H1 (cell line): ENCODE measurements around the gene ARHGAP15. TPM values are rescaled to one million over a fixed set of nuclear protein-coding genes. Genes with fewer than 3 reads are reported as not detected.

Experiments
- CTCF ChIA-PET: fragments of 300-600 bp; sonication (Branson Sonifier 250); formaldehyde crosslinking; loops from one replicate; lab custom pipeline; 2021; ENCODE audit not compliant: partially characterized antibody; lab: Charles Lee
- POLR2A ChIA-PET: fragments of 300-600 bp; sonication (Branson Sonifier 250); formaldehyde crosslinking; loops from one replicate; lab custom pipeline; 2021; ENCODE audit warnings: inconsistent platforms; ENCODE audit not compliant: partially characterized antibody; lab: Charles Lee
- DNase-seq, 2 experiments: peaks; one replicate each; pipeline versions ENCODE4 v3.0.0 to v3.0.0-alpha.2; 2010 to 2022; ENCODE audit warnings: low spot score in 2 of 2, low read depth in 1 of 2, mixed read lengths in 1 of 2
- FAIRE-seq: peaks from 2 replicates; lab custom pipeline; 2011; peaks lifted over from hg19 to GRCh38; lab: Jason Lieb, UNC
- H2AFZ ChIP-seq: 2 replicates; pipeline ENCODE4 v1.8.1; 2012; ENCODE audit warnings: low read length, inconsistent platforms
- H2AK5ac ChIP-seq: 2 replicates; pipeline ENCODE4 v1.6.1; 2013; ENCODE audit warnings: low read depth, low read length
- H2BK120ac ChIP-seq: replicated peaks from 2 replicates; pipeline ENCODE3; 2013; ENCODE audit warnings: low read depth, low read length, inconsistent platforms
- H2BK12ac ChIP-seq: 2 replicates; pipeline ENCODE4 v1.6.1; 2013; ENCODE audit warnings: low read depth, low read length
- H2BK15ac ChIP-seq: 2 replicates; pipeline ENCODE4 v1.6.1; 2013; ENCODE audit warnings: low read length
- H2BK20ac ChIP-seq: 2 replicates; pipeline ENCODE4 v1.6.1; 2013; ENCODE audit warnings: low read length
- H2BK5ac ChIP-seq: 2 replicates; pipeline ENCODE4 v1.6.1; 2013; ENCODE audit warnings: low read depth, low read length
- H3K14ac ChIP-seq: 2 replicates; pipeline ENCODE4 v1.6.1; 2013; ENCODE audit warnings: inconsistent platforms; ENCODE audit not compliant: insufficient read length
- H3K18ac ChIP-seq: 2 replicates; pipeline ENCODE4 v1.6.1; 2013; ENCODE audit warnings: low read length; ENCODE audit errors: extremely low read depth
- H3K23ac ChIP-seq: 2 replicates; pipeline ENCODE4 v1.6.1; 2013; ENCODE audit warnings: inconsistent platforms; ENCODE audit not compliant: insufficient read length
- H3K23me2 ChIP-seq: 2 replicates; pipeline ENCODE4 v1.6.1; 2013; ENCODE audit warnings: low read depth, low read length
- H3K27ac ChIP-seq: 2 replicates; pipeline ENCODE4 v1.6.1; 2011; ENCODE audit warnings: low read depth, low read length, inconsistent platforms
- H3K27me3 ChIP-seq, 4 experiments: replicated peaks in 1 of 4; 1 replicate in 1 of 4; 2 replicates in 3 of 4; pipeline versions ENCODE4 v1.6.1 to v1.8.1; 2011 to 2013; ENCODE audit warnings: low read length in 3 of 4, mild to moderate bottlenecking in 3 of 4, inconsistent platforms in 2 of 4, mixed read lengths in 2 of 4, moderate library complexity in 1 of 4; ENCODE audit not compliant: control insufficient read depth in 3 of 4, insufficient read depth in 3 of 4; ENCODE audit errors: extremely low read depth in 1 of 4
- H3K36me3 ChIP-seq, 4 experiments: 2 replicates each; pipeline versions ENCODE4 v1.6.1 to v1.8.1; 2011 to 2013; ENCODE audit warnings: mild to moderate bottlenecking in 4 of 4, low read length in 3 of 4, moderate library complexity in 2 of 4, control low read depth in 1 of 4, inconsistent platforms in 1 of 4; ENCODE audit not compliant: insufficient read depth in 4 of 4, control insufficient read depth in 2 of 4
- H3K4ac ChIP-seq: replicated peaks from 2 replicates; pipeline ENCODE3; 2013; ENCODE audit warnings: low read length, low read depth, mixed read lengths, inconsistent platforms; ENCODE audit not compliant: insufficient read length
- H3K4me1 ChIP-seq, 4 experiments: replicated peaks in 1 of 4; 1 replicate in 1 of 4; 2 replicates in 3 of 4; pipeline versions ENCODE4 v1.6.1 to v1.8.1; 2011 to 2013; ENCODE audit warnings: low read length in 3 of 4, inconsistent platforms in 2 of 4, mixed read lengths in 1 of 4; ENCODE audit not compliant: insufficient read depth in 4 of 4, control insufficient read depth in 3 of 4
- H3K4me2 ChIP-seq, 2 experiments: 2 replicates each; pipeline versions ENCODE4 v1.6.1 to v1.8.1; 2011 to 2013; ENCODE audit warnings: low read depth in 2 of 2, low read length in 2 of 2, control low read depth in 1 of 2, inconsistent platforms in 1 of 2, mild to moderate bottlenecking in 1 of 2; ENCODE audit not compliant: insufficient read depth in 1 of 2
- H3K4me3 ChIP-seq, 4 experiments: fragments of 200-600, 300-600 bp in 1 of 4; sonication (generic), shearing (Covaris generic), sonication (Bioruptor Twin) in 1 of 4; 2 replicates each; pipeline versions ENCODE4 v1.5.1 to v1.8.1; 2011 to 2016; ENCODE audit warnings: low read length in 4 of 4, low read depth in 3 of 4, control low read depth in 2 of 4, inconsistent platforms in 2 of 4, mild to moderate bottlenecking in 2 of 4, mixed read lengths in 1 of 4, moderate library complexity in 1 of 4; ENCODE audit not compliant: insufficient read depth in 2 of 4; ENCODE audit errors: extremely low read depth in 1 of 4
- H3K56ac ChIP-seq: replicated peaks from 2 replicates; pipeline ENCODE3; 2013; ENCODE audit warnings: low read depth, mild to moderate bottlenecking, mixed read lengths, low read length, inconsistent platforms; ENCODE audit not compliant: insufficient read length
- H3K79me1 ChIP-seq: 2 replicates; pipeline ENCODE4 v1.6.1; 2013; ENCODE audit warnings: low read depth, low read length, control low read depth
- H3K79me2 ChIP-seq, 2 experiments: 2 replicates each; pipeline versions ENCODE4 v1.6.1 to v1.8.1; 2012 to 2013; ENCODE audit warnings: low read length in 2 of 2, mild to moderate bottlenecking in 2 of 2, inconsistent platforms in 1 of 2; ENCODE audit not compliant: insufficient read depth in 2 of 2, control insufficient read depth in 1 of 2
- H3K9ac ChIP-seq, 4 experiments: replicated peaks in 1 of 4; 1 replicate in 1 of 4; 2 replicates in 3 of 4; pipeline versions ENCODE4 v1.6.1 to v1.8.1; 2011 to 2013; ENCODE audit warnings: low read depth in 3 of 4, low read length in 3 of 4, control low read depth in 2 of 4, mild to moderate bottlenecking in 2 of 4, moderate library complexity in 2 of 4, inconsistent platforms in 1 of 4; ENCODE audit errors: extremely low read depth in 1 of 4
- H3K9me3 ChIP-seq, 2 experiments: 2 replicates each; pipeline versions ENCODE4 v1.6.1 to v1.8.1; 2012 to 2013; ENCODE audit warnings: mild to moderate bottlenecking in 2 of 2, moderate library complexity in 2 of 2, control low read depth in 1 of 2, inconsistent platforms in 1 of 2, low read depth in 1 of 2, low read length in 1 of 2, mixed read lengths in 1 of 2; ENCODE audit not compliant: insufficient read depth in 2 of 2
- H4K20me1 ChIP-seq, 2 experiments: replicated peaks in 1 of 2; 2 replicates each; pipeline versions ENCODE3 to v1.8.1; 2011 to 2013; ENCODE audit warnings: inconsistent platforms in 2 of 2, low read length in 2 of 2, mild to moderate bottlenecking in 1 of 2; ENCODE audit not compliant: insufficient read depth in 2 of 2, control insufficient read depth in 1 of 2
- H4K5ac ChIP-seq: 2 replicates; pipeline ENCODE4 v1.6.1; 2013; ENCODE audit warnings: low read length, low read depth, mixed read lengths, inconsistent platforms; ENCODE audit not compliant: insufficient read length
- H4K8ac ChIP-seq: 2 replicates; pipeline ENCODE4 v1.8.0; 2013; ENCODE audit warnings: mild to moderate bottlenecking, moderate library complexity, low read length, inconsistent platforms; ENCODE audit not compliant: insufficient read depth; ENCODE audit errors: extremely low read depth
- H4K91ac ChIP-seq: replicated peaks from 2 replicates; pipeline ENCODE3; 2013; ENCODE audit warnings: low read length, mixed read lengths, inconsistent platforms; ENCODE audit not compliant: insufficient read length
- EZH2 ChIP-seq: fragments of 200-600 bp; sonication (generic); IDR thresholded peaks from 2 replicates; pipeline ENCODE4 v1.7.1; 2012; ENCODE audit warnings: low read depth, mild to moderate bottlenecking, moderate library complexity, low read length, inconsistent platforms; ENCODE audit not compliant: severe bottlenecking
- FOSL1 ChIP-seq: IDR thresholded peaks from 2 replicates; pipeline ENCODE4 v1.6.1; 2011; ENCODE audit warnings: mild to moderate bottlenecking, low read depth, low read length, moderate library complexity; ENCODE audit not compliant: insufficient read depth
- GTF2F1 ChIP-seq: IDR thresholded peaks from 2 replicates; pipeline ENCODE4 v1.6.1; 2012; ENCODE audit warnings: low read depth, low read length, improper control_type of control experiment, borderline replicate concordance
- HDAC6 ChIP-seq: IDR thresholded peaks from one replicate; pipeline ENCODE4 v1.7.1; 2012; ENCODE audit warnings: low read depth, mild to moderate bottlenecking, inconsistent platforms, low read length, moderate library complexity
- KDM5A ChIP-seq: fragments of 200-600 bp; IDR thresholded peaks from 2 replicates; pipeline ENCODE4 v1.7.1; 2012; ENCODE audit warnings: mild to moderate bottlenecking, low read length, inconsistent platforms, mixed read lengths
- POU5F1 ChIP-seq: IDR thresholded peaks from 2 replicates; pipeline ENCODE4 v1.6.1; 2011; ENCODE audit warnings: low read depth, mild to moderate bottlenecking, low read length, moderate library complexity
- RBBP5 ChIP-seq: IDR thresholded peaks from 2 replicates; pipeline ENCODE4 v1.7.1; 2012; ENCODE audit warnings: low read depth, mild to moderate bottlenecking, inconsistent platforms, low read length, moderate library complexity, borderline replicate concordance
- RFX5 ChIP-seq: IDR thresholded peaks from 2 replicates; pipeline ENCODE4 v1.6.1; 2011; ENCODE audit warnings: low read depth, low read length, improper control_type of control experiment, borderline replicate concordance
- TAF7 ChIP-seq: optimal IDR thresholded peaks from 2 replicates; pipeline ENCODE3; 2011; ENCODE audit warnings: low read depth, mild to moderate bottlenecking, inconsistent platforms, low read length, moderate library complexity, borderline replicate concordance
- WGBS, 2 experiments: shearing (Covaris generic) in 1 of 2; methylation state at CpG; one replicate each; pipeline versions ENCODE4 v1.1.6 to v1.1.7; 2013 to 2015; ENCODE audit warnings: low lambda C conversion rate in 2 of 2, mixed read lengths in 2 of 2, inconsistent platforms in 1 of 2, low coverage in 1 of 2, missing lambda C conversion rate in 1 of 2; ENCODE audit not compliant: insufficient replicate concordance in 2 of 2, insufficient coverage in 1 of 2, insufficient read length in 1 of 2; ENCODE audit errors: extremely low coverage in 1 of 2, missing lambda C conversion rate in 1 of 2; 5-methylcytosine and 5-hydroxymethylcytosine counted together
- polyA plus RNA-seq, 7 experiments: library from polyadenylated mRNA; depleted of rRNA in 3 of 7; stranded (reverse) in 5 of 7; unstranded in 2 of 7; fragments of >200 nt in 5 of 7; fragments of 200-250 nt in 2 of 7; gene quantifications; 1 replicate in 5 of 7; 2 replicates in 1 of 7; 4 replicates in 1 of 7; pipeline versions ENCODE4 v1.2.1 to v1.2.3, GENCODE V29; 2011 to 2013; ENCODE audit warnings: missing spikeins in 2 of 7, mixed read lengths in 2 of 7
- total RNA-seq: library from RNA; stranded (reverse); fragmentation: NEBNext Ultra II Directional; extraction: Animal tissue kit (Norgen Biotek cat#: 25700); gene quantifications from 2 replicates; pipeline ENCODE4 v1.2.1, GENCODE V29; 2021

ARHGAP15 gene
- total and polyA plus RNA-seq, 2 of the 8 experiments (the other 6 are each of a cell fraction or from before 2014, with no cell fraction given), result not detected

DNA sequence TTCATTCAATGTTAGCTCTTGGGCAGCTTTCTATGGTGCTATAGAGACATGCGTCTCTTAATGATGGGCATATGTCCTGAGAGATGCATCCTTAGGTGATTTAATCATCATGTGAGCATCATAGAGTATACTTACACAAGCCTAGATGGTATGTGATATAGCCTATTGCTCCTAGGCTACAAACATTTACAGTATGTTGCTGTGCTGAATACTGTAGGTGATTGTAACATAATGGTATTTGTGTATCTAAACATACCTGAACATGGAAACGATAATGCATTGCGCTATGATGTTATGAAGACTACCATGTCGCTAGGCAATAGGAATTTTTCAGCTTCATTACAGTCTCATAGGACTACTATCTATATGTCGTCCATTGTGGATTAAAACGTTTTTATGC lies 89.4 kb downstream of the ARHGAP15 start:
- no peak overlapping the region for H2BK12ac ChIP-seq
- no peaks in the 10 kb centered on the region for H4K20me1 ChIP-seq
- no peak overlapping the region for H3K9ac ChIP-seq
- H4K5ac ChIP-seq, result no peak overlapping the region
- H2BK20ac ChIP-seq, result no peak overlapping the region
- no peaks in the 10 kb centered on the region for H3K23me2 ChIP-seq
- H3K56ac ChIP-seq, result no peak overlapping the region
- H4K91ac ChIP-seq, result no peak overlapping the region
- H3K79me1 ChIP-seq, result no peaks in the 10 kb centered on the region
- no peak for DNase-seq
- FAIRE-seq, result no peak
- H4K8ac ChIP-seq, result no peak overlapping the region
- no peaks in the 10 kb centered on the region for H3K79me2 ChIP-seq
- CTCF ChIA-PET, result interaction anchor here (0.8 to 12.1 kb wide), 3 partner anchors 14 to 57 kb away, joined by 3 to 86 read pairs (median 4); no protein-coding TSS in a partner anchor
- H2BK5ac ChIP-seq, result no peak overlapping the region
- TF ChIP-seq RFX5, result no peak
- no peak for TF ChIP-seq TAF7
- TF ChIP-seq GTF2F1, result no peak
- TF ChIP-seq POU5F1, result no peak
- TF ChIP-seq KDM5A, result no peak
- TF ChIP-seq HDAC6, result no peak
- no peak for TF ChIP-seq FOSL1
- TF ChIP-seq RBBP5, result no peak
- no peak for TF ChIP-seq EZH2
- no peak overlapping the region for H3K18ac ChIP-seq
- no peak overlapping the region for H2AK5ac ChIP-seq
- no peak overlapping the region for H3K23ac ChIP-seq
- H2BK15ac ChIP-seq, result no peak overlapping the region
- H3K9me3 ChIP-seq, result no peaks in the 10 kb centered on the region
- H3K14ac ChIP-seq, result no peak overlapping the region
- H3K4me1 ChIP-seq, result no peaks in the 10 kb centered on the region
- H3K36me3 ChIP-seq, result no peaks in the 10 kb centered on the region
- no peak overlapping the region for H3K27ac ChIP-seq
- 93% methylated on average over 6 of the region's 6 CpGs; no CpG with 5 or more reads in 1 of the 2 experiments for WGBS, 2 experiments
- H2BK120ac ChIP-seq, result no peak overlapping the region
- no peaks in the 10 kb centered on the region for H3K27me3 ChIP-seq
- no peak overlapping the region for H3K4me2 ChIP-seq
- no peak overlapping the region for H3K4me3 ChIP-seq
- H2AFZ ChIP-seq, result no peak overlapping the region
- POLR2A ChIA-PET, result no interaction called here
- no peak overlapping the region for H3K4ac ChIP-seq
